Heart left ventricle (tissue), 16 donors: ENCODE data around the gene ATXN7. TPM values are rescaled to one million over a fixed set of nuclear protein-coding genes. Genes with fewer than 3 reads are reported as not detected.

Source experiments
- ATAC-seq, 4 donors: fragments of 200-7000 bp; cut with Tn5 transposase; one replicate each; pipeline ENCODE4 v1.9.1; 2020 to 2022; ENCODE audit warnings: moderate library complexity in 4 of 4, mild to moderate bottlenecking in 3 of 4, moderate number of reproducible peaks in 1 of 4
- DNase-seq, 5 donors: peaks; one replicate each; pipeline ENCODE4 v3.0.0-alpha.2; 2020
- H3K27ac ChIP-seq, 12 donors: fragments of 200-600 bp; sonication (generic) in 4 of 12; one replicate each; pipeline versions ENCODE4 v1.5.0 to v1.8.0; 2016 to 2022; ENCODE audit warnings: mild to moderate bottlenecking in 2 of 12
- H3K27me3 ChIP-seq, 9 donors: fragments of 200-600 bp; sonication (generic) in 2 of 9; one replicate each; pipeline versions ENCODE4 v1.5.1 to v1.8.0; 2016 to 2022; ENCODE audit warnings: mild to moderate bottlenecking in 3 of 9
- H3K36me3 ChIP-seq, 9 donors: fragments of 200-600 bp; sonication (generic) in 2 of 9; one replicate each; pipeline versions ENCODE4 v1.5.0 to v1.8.0; 2018 to 2022; ENCODE audit warnings: mild to moderate bottlenecking in 2 of 9
- H3K4me1 ChIP-seq, 12 donors: fragments of 200-600 bp; sonication (generic) in 4 of 12; one replicate each; pipeline versions ENCODE4 v1.5.0 to v1.8.0; 2016 to 2022; ENCODE audit warnings: mild to moderate bottlenecking in 3 of 12
- H3K4me3 ChIP-seq, 12 donors: fragments of 200-600 bp; sonication (generic) in 4 of 12; one replicate each; pipeline versions ENCODE4 v1.5.0 to v1.8.0; 2017 to 2022; ENCODE audit warnings: mild to moderate bottlenecking in 9 of 12, moderate library complexity in 4 of 12
- H3K9me3 ChIP-seq, 12 donors: fragments of 200-600 bp; sonication (generic) in 4 of 12; one replicate each; pipeline versions ENCODE4 v1.5.0 to v1.8.0; 2016 to 2022; ENCODE audit warnings: mild to moderate bottlenecking in 1 of 12
- POLR2A ChIP-seq, 2 donors: fragments of 450-650 bp; IDR thresholded peaks; one replicate each; pipeline ENCODE4 v1.6.1; 2017; ENCODE audit warnings: antibody characterized with exemption in 2 of 2, mild to moderate bottlenecking in 2 of 2, moderate library complexity in 2 of 2
- WGBS, 4 donors: extraction: QIAGEN DNeasy Blood & Tissue Kit in 2 of 4; methylation state at CpG; one replicate each; pipeline versions ENCODE4 v1.1.5 to v1.1.7; 2013 to 2018; 5-methylcytosine and 5-hydroxymethylcytosine counted together
- intact Hi-C, 10 donors: fragments of 100-400 bp; cut with DNase I; formaldehyde crosslinking; loops; one replicate each; pipeline versions ENCODE4 v1.11.1 to v1.14.2; 2022
- polyA plus RNA-seq, 2 donors: library from polyadenylated mRNA; stranded (reverse); fragments of 200-250 nt; gene quantifications; one replicate each; pipeline ENCODE4 v1.2.3, GENCODE V29; 2013
- total RNA-seq, 9 donors: library from RNA; depleted of rRNA in 2 of 9; stranded (reverse); fragments of >200 nt in 2 of 9; fragmentation: NEBNext Ultra II Directional in 3 of 9; extraction: Animal tissue kit (Norgen Biotek cat#: 25700) in 3 of 9; gene quantifications; one replicate each; pipeline versions ENCODE4 v1.1.0 to v1.2.4, GENCODE V29; 2016 to 2023
- TF ChIP-seq, protein P1 (sequence below), 12 donors: fragments of 200-600 bp; sonication (generic) in 4 of 12; IDR thresholded peaks; one replicate each; pipeline versions ENCODE4 v1.5.0 to v1.8.0; 2018 to 2022; ENCODE audit warnings: antibody characterized with exemption in 12 of 12, mild to moderate bottlenecking in 5 of 12
- donor health status: ischemic (EF 13 %, LVEDD 7.1; RV severe dilation, severe dysfunction).
- donor health status: healthy with polysubstance abuse.
- donor health status: DM: no; HTN: yes; CAD: no.
- donor health status: DM: no; HTN: no; CAD: no.
- donor health status: ischemic (EF 25% LVEDD 6.9; RV normal size, moderate dysfunction).
- donor health status: ischemic (EF 25% LVEDD 5.7; RV mildly dilated, moderate dysfunction).
- donor health status: healthy.
- donor health status: DM: yes; HTN: yes; CAD: no.
- donor health status: ischemic (EF 35%, LVEDD 5.7; RV mildly dilated, moderate dysfunction).
- donor health status: nonischemic (EF 11% LVEDD 7.7; RV severe dilation, severe dysfunction).
- donor health status: DM: yes; HTN: yes; CAD: no.
- donor health status: PGD.
- donor health status: ischemic (EF 29% LVEDD 5.4; RV normal size, mild dysfunction).
- donor health status: nonischemic (EF 23%, LVEDD 6.1; RV moderate dilation, normal function).

Gene ATXN7
- total and polyA plus RNA-seq, 11 donors: 4.5 to 31.4 (median 16.7) TPM

DNA sequence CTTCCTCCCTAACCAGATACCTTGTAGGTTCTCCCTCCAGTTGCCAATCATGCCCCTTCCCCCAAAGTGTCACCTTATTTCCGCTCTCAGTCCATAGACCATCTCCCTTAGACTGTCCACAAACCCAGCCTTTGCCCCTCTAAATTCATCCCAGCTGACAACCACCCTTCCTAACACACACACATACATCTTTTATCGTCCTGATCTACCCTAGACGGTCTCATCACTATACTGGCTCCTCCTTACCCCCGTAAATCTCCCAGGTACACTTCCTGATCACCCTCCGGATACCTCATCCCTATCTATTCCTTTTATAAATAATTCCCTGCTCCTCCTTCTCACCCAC is 890 bp upstream of the ATXN7 start:
- no peaks in the 10 kb centered on the region for H3K27me3 ChIP-seq
- ATAC-seq (peak in 1 of 4 donors; percentile 10), DNase-seq (no peak)
- TF ChIP-seq, protein P1, sequence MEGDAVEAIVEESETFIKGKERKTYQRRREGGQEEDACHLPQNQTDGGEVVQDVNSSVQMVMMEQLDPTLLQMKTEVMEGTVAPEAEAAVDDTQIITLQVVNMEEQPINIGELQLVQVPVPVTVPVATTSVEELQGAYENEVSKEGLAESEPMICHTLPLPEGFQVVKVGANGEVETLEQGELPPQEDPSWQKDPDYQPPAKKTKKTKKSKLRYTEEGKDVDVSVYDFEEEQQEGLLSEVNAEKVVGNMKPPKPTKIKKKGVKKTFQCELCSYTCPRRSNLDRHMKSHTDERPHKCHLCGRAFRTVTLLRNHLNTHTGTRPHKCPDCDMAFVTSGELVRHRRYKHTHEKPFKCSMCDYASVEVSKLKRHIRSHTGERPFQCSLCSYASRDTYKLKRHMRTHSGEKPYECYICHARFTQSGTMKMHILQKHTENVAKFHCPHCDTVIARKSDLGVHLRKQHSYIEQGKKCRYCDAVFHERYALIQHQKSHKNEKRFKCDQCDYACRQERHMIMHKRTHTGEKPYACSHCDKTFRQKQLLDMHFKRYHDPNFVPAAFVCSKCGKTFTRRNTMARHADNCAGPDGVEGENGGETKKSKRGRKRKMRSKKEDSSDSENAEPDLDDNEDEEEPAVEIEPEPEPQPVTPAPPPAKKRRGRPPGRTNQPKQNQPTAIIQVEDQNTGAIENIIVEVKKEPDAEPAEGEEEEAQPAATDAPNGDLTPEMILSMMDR (IDR thresholded peaks at IDR 0.05): no peak
- no peak for TF ChIP-seq POLR2A (IDR thresholded peaks at IDR 0.05)
- peaks cover 3 to 22% (median 15%) of the 10 kb centered on the region in 12 donors for H3K4me1 ChIP-seq
- peak overlapping the region; percentile 61 to 99 (median 96) for H3K4me3 ChIP-seq
- no peaks in the 10 kb centered on the region for H3K9me3 ChIP-seq
- H3K27ac ChIP-seq: peak overlapping the region in 10 of 12 donors; percentile 87 to 96 (median 92)
- whole genome bisulfite sequencing, 4 donors: 26 to 32% (median 28%) methylated on average over 5 of the region's 5 CpGs
- H3K36me3 ChIP-seq: peaks cover 0 to 7% (median 0%) of the 10 kb centered on the region in 9 donors
- intact Hi-C loops: loop anchor here in 7 of 10 donors (2.0 to 10.0 kb wide), 4 partner anchors 50 to 132 kb away; partner anchors contain the start of gene SCAANT1 (in 5 of the 7)

DNA sequence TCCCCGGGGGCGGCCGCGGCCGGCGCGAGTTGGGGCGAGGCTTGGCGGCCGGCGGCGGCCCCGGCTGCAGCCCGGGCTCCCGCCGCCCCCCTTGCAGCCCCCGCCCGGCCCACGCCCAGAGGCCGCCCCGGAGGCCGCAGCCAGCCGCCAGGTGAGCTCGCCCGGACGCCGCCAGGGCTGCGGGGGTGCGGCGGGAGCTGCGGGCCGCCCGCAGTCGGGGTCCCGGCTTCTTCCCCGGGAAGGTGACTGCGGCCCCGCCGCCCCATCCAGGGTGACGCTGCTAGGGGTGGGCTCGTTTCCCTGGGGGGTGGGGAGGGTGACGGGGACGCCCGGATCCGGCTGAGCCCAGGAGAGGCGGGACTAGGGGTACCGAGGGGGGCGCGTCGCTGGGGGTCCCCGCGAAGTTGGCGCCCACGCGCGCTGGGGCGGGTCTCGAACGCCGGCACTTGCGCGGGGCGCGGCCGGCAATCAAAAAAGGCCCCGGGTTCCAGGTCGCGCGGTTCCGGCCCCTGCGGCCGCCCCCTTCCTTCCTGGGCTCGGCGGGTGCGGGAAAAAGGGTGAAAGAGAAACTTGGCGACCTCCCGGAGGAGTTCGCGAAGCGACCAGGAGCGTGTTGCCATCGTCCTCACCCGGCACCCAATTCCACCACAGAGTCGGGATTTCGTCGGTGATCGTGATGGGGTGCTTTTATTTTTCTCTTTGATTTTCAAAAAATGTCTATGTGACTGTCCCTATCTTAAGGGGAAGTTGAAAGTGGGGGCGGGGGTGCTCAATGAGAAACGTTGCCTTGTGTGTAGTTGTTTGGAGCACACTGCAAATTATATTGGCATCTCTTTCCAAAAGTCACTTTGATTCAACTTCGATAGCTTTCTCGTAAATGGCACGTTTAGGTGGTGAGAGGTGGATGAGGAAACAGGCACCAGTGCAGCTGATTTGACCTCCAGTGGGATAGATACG is 619 bp downstream of the ATXN7 start:
- H3K9me3 ChIP-seq: no peaks in the 10 kb centered on the region
- WGBS, 4 donors: 0 to 1% (median 1%) methylated on average over 17 to 93 of the region's 93 CpGs
- intact Hi-C loops: loop anchor here in 7 of 10 donors (2.0 to 10.0 kb wide), 4 partner anchors 47 to 131 kb away; partner anchors contain the start of gene SCAANT1 (in 4 of the 7)
- DNase-seq: peak; percentile 41 to 70 (median 53)
- peaks cover 0 to 7% (median 0%) of the 10 kb centered on the region in 9 donors for H3K36me3 ChIP-seq
- ATAC-seq: peak; percentile 5 to 60 (median 45)
- H3K27ac ChIP-seq: peak overlapping the region; percentile 19 to 95 (median 88)
- peak in 1 of 2 donors; percentile 19 for TF ChIP-seq POLR2A (IDR thresholded peaks at IDR 0.05)
- TF ChIP-seq, protein P1 (IDR thresholded peaks at IDR 0.05): no peak
- H3K4me3 ChIP-seq: peak overlapping the region; percentile 89 to 99 (median 96)
- peaks cover 3 to 22% (median 15%) of the 10 kb centered on the region in 12 donors for H3K4me1 ChIP-seq
- H3K27me3 ChIP-seq: no peaks in the 10 kb centered on the region

DNA sequence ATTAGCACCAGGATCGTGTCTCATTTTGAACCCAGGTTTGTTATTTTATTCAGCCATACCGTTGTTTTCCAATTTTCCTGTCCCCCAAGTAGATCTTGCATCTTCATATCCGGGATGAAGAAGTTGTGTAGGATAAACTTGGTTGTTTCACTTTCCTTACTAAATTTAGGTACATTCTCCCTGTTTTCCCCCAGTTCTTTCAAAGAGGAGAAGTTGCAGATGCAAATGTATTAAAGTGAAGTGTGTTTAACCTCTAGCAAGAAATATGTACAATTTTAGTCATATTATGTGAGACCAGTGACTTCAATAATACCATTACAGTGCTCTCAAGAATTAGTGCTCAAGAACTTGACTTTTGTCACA is 1.3 kb downstream of the ATXN7 start:
- TF ChIP-seq, protein P1 (IDR thresholded peaks at IDR 0.05): no peak
- no peak for TF ChIP-seq POLR2A (IDR thresholded peaks at IDR 0.05)
- no peaks in the 10 kb centered on the region for H3K27me3 ChIP-seq
- H3K4me3 ChIP-seq: peak overlapping the region; percentile 89 to 99 (median 96)
- 7 to 15% (median 8%) methylated on average over 3 of the region's 3 CpGs for WGBS, 4 donors
- peaks cover 0 to 7% (median 0%) of the 10 kb centered on the region in 9 donors for H3K36me3 ChIP-seq
- DNase-seq (no peak), ATAC-seq (no peak)
- no peaks in the 10 kb centered on the region for H3K9me3 ChIP-seq
- intact Hi-C loops: loop anchor here in 8 of 10 donors (2.0 to 10.0 kb wide), 5 partner anchors 37 to 130 kb away; partner anchors contain the start of gene SCAANT1 (in 5 of the 8)
- H3K4me1 ChIP-seq: peaks cover 3 to 22% (median 15%) of the 10 kb centered on the region in 12 donors
- peak overlapping the region in 11 of 12 donors; percentile 19 to 95 (median 88) for H3K27ac ChIP-seq

DNA sequence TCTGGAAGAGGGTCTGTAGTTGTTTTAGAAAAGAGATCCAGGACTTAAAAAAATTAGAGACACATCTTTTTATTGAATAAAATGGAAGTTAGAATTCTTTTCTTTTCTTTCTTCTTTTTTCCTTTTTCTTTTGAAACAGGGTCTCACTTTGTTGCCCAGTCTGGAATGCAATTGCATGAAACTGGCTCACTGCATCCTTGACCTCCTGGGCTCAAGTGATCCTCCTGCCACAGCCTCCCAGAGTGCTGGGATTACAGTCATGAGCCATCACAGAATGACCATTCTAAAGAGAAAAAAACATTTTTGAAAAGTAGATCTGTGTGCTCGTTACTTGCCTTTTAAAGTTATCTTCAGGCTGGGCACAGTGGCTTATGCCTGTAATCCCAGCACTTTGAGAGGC is 3.6 kb downstream of the ATXN7 start:
- Histone ChIP-seq H3K4me3 (no peak overlapping the region), H3K27me3 (no peaks in the 10 kb centered on the region), H3K36me3 (peaks cover 0 to 7% (median 0%) of the 10 kb centered on the region in 9 donors), H3K9me3 (no peaks in the 10 kb centered on the region), H3K27ac (no peak overlapping the region), H3K4me1 (peaks cover 3 to 26% (median 16%) of the 10 kb centered on the region in 12 donors)
- DNase-seq (no peak), ATAC-seq (no peak)
- WGBS, 4 donors: 95 to 100% (median 96%) methylated on average over 1 of the region's 1 CpG
- intact Hi-C loops: loop anchor here in 5 of 10 donors (5.0 to 10.0 kb wide), 3 partner anchors 35 to 128 kb away; partner anchors contain the start of gene SCAANT1 (in 1 of the 5)
- TF ChIP-seq, protein P1 (IDR thresholded peaks at IDR 0.05): no peak
- no peak for TF ChIP-seq POLR2A (IDR thresholded peaks at IDR 0.05)
